OCI-M1 (cell line): Measurements from ENCODE around the gene ECHDC3.
A peak's percentile ranks its signal among the peaks of the same experiment; 100 is the strongest.
"Not testable (repeated sequence)": the region's sequence is repeated elsewhere in the genome, so short reads cannot be mapped to it uniquely, and the experiment has no call there.

Source experiments
- DNase-seq: peaks from one replicate; lab custom pipeline; 2025; lab: John Stamatoyannopoulos, UW

The ECHDC3 gene, protein sequence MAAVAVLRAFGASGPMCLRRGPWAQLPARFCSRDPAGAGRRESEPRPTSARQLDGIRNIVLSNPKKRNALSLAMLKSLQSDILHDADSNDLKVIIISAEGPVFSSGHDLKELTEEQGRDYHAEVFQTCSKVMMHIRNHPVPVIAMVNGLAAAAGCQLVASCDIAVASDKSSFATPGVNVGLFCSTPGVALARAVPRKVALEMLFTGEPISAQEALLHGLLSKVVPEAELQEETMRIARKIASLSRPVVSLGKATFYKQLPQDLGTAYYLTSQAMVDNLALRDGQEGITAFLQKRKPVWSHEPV

DNA sequence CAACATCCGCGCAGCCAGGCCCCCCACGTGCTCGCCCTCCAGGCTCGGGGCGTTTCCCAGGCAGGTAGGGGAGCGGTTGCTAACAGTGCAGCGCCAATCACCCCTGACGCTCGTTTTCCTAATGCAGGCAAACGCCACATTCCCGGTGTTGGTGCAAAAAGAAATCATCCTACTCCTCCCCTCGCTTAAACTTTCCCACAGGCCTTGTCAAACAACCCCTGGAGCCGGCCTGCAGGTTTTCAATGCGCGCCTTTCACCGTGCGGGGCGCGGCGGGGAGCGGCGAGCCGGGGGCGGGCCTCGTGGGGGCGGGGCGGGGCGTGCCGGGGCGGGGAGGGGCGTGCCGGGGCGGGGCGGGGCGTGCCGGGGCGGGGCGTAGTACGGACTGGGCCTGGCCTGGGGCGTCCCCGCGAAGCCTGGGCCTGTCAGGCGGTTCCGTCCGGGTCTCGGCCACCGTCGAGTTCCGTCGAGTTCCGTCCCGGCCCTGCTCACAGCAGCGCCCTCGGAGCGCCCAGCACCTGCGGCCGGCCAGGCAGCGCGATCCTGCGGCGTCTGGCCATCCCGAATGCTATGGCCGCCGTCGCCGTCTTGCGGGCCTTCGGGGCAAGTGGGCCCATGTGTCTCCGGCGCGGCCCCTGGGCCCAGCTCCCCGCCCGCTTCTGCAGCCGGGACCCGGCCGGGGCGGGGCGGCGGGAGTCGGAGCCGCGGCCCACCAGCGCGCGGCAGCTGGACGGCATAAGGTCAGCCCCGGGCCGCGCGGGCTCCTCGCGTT is at the start of gene ECHDC3:
ECHDC3 (plus strand) TSS at position 374 of the 770 bp plus-strand sequence; CDS start at position 569, 195 bp downstream.
- peak; percentile 14 for DNase-seq

DNA sequence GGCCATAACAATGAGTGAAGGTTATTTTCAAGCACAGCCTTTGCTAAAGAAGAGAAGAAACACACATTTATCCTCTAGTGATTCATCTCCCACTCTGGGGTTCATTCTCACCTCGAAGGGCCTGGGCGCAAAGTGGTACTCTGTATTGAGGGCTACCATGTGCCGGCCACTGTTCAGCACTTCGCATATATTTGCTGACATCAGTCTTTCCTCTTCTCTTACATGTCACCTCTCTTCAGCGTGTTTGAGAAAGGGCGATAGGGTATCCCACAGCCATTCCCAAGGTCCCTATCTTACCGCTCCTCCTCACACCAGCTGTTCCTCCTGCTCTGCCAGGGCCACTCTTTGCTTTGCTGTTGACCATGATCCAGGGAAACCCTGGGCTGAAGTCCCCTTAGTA is 48.8 kb upstream of the ECHDC3 start:
- no peak for DNase-seq

DNA sequence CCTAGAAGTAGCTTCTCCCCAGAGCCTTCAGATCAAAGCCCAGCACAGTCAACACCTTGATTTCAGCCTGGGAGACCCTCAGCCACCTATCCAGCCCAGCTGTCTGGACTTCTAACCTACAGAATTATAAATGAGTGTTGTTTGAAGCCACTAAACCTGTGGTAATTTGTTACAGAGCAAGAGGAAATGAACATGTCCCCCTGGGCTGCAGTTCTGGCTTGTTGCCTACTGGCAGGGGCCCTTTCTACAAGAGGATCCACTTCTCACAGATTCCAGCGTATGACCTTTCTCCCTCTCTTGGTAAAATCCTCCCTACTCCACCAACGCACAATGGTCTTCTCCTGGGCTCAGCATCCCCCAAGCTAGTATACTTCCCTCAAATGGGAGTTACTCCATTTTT is 46.4 kb upstream of the ECHDC3 start:
- no peak for DNase-seq

DNA sequence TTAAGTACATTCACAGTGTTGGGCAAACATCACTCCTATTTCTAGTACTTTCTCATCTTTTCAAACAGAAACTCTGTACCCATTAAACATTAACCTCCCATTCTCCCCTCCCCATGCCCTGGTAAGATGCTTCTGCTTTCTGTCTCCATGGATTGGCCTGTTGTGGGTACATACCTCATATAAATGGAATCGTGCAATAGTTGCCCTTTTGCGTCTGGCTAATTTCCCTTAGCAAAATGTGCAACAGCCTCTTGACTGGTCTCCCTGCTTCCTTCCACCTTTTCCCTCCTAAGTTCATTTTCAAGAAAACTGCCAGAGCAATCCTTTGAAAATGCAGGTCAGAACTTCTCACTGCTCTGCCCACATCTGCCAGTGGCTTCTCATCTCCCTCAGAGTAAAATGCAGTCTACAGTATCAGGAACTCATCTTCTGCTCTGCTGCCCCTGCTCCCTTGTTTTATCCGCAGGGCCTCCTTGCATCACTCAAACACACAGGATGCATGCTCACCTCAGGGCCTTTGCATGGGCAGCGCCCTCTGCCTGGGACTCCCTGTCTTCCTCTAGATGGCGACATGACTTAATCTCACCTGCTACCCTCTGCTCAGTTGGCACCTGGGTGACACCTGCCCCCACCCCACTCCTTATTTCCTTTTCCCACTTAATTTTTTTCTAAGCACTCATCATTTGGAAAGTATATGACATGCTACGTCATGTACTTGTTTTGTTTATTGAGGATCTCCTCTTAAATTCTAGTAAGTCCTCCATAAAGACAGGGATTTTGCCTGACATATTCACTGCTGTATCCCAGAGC is 44.3 kb upstream of the ECHDC3 start:
- DNase-seq, result peak; percentile 12

DNA sequence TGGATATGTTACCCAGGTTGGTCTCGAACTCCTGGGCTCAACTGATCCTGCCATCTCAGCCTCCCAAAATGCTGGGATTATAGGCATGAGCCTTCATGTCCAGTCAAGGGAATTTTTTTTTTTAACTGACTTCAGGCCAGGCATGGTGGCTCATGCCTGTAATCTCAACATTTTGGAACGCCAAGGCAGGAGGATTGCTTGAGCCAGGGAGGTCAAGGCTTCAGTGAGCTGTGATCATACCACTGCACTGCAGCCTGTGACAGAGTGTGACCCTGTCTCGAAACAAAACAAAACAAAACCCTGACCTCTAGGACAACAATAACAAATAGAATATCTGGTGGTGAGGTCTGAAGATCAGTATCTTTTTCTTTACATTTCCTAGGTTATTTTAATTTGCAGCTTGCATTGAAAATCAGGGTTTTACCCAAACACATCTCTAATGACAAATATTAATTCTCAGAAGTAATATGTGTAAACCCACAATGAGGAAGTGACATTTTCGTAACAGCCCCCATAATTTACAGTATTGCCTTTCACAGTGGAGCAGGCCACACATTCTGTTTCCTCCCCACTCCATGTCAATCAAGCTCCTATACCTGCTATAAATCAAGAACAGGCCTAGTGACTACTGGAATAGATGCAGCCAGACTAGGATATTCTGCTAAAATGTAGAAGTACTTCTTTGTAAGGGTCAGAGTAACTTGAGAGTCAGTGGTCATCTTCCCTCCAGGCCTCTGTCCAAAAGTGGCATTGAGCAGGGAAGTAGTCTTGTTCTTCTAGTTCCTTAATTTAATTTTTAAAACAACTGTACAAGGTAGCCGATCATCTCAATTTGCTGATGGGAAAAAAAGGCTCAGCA is 43.3 kb upstream of the ECHDC3 start:
- peak; percentile 57 for DNase-seq

DNA sequence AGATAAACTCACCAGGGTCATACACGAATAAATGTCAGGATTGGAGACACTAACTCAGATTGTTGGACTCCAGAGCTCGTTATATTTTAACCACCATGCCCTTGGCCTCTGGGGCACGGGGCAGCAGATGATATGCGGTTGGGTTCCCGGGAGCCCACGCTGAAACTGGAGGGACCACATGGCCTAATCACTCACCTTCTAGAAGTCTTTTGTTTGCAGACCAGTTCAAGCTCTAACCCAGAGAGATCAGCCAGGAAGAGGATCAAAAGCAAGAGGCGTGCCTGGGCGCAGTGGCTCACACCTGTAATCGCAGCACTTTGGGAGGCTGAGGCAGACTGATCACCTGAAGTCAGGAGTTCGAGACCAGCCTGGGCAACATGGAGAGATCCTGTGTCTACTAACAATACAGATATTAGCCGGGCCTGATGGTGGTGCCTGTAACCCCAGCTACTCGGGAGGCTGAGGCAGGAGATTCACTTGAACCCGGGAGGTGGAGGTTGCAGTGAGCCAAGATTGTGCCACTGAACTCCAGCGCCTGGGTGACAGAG is 42.6 kb upstream of the ECHDC3 start:
- no peak for DNase-seq

DNA sequence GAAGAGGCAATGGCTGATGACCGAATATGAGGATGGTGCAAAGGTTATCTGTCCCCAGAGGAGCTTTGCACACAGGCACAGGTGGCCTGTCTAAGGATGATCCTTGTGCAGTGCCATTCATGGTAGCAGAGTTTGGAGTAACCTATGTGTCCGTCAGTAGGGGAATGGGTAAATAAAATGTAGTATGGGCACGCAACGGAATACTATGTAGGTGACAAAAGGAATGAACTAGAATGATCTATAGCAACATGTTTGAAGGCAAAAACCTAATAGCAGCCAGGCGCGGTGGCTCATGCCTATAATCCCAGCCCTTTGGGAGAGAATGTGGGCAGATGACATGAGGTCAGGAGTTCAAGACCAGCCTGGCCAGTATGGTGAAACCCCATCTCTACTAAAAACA is 41.6 kb upstream of the ECHDC3 start:
- no peak for DNase-seq

DNA sequence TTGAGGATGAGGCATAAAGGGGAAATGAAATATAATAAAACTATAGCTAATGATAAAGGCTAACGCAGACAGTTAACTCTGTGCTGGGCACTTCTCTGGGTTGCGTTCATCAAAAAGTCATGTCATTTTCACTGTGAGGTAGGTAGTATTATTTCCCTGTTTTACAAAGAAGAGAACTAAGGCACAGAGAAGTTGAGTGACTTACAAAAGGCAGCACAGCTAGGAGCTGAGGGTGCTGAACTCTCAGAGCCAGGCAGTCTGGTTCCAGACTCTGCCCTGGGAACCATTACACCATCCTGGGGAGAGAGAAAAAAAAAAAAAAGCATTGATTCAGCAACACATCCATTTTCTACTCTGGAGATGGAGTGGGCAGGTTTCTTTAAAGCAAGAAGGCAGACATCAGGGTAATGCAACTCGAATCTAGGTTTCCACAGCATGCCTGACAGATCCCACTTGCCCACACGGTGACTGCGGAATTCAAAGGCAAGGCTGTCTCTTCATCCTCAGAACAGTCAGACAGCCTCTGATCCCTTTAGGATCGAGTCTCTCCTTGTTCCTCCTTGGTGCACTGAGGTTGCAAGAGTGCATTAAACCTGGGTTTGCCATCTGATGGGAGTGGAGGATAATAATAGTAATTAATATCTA is 40.6 kb upstream of the ECHDC3 start:
- no peak for DNase-seq

DNA sequence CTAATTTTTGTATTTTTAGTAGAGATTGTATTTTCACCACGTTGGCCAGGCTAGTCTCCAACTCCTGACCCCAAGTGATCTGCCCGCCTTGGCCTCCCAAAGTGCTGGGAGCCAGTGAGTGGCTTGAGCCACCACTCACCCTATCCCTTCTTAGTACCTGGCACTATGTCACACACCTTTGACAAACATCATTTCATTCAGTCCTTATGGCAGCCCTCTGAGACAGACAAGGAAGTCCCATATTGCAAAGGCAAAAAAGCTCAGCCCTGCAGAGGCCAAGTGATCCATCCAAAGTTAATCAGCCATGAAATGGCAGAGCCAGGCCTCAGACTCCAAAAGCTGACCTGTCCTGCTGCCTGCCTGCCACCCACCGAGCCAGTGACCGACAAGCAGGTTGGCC is 39.9 kb upstream of the ECHDC3 start:
- DNase-seq, result no peak

DNA sequence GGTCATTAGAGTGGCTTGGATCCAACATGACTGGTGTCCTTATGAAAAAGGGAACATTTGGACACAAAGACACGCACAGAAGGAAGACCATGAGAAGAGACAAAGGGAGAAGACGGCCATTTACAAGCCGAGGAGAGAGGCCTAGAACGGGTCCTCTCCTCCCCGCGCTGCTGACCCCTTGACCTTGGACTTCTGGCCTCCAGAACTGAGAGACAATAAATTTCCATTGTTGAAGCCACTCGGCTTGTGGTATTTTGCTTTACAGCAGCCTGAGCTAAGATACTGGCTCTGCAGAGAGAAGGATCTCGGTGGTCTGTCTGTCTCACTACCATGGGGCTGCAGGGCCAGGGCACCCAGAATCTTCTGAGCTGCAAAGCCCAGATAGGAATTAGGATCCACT is 38.1 kb upstream of the ECHDC3 start:
- DNase-seq, result no peak

DNA sequence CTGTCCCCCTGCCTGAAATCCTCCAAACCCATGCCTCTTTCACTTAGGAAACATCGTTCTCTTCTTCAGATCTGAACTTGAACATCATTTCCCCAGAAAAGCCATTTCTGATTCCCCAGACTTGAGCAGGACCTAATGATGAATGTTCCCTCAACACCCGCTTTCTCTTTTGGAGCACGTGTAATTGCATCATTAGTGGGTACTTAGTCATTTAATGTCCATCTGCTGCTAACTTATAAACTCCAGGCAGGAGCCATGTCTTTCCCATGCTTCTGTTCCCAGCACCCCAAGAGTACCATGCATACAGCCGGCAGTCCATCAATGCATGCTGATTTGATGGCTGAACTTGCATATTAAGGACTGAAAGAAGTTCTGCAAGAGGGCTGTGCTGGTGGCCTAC is 36.5 kb upstream of the ECHDC3 start:
- DNase-seq, result no peak

DNA sequence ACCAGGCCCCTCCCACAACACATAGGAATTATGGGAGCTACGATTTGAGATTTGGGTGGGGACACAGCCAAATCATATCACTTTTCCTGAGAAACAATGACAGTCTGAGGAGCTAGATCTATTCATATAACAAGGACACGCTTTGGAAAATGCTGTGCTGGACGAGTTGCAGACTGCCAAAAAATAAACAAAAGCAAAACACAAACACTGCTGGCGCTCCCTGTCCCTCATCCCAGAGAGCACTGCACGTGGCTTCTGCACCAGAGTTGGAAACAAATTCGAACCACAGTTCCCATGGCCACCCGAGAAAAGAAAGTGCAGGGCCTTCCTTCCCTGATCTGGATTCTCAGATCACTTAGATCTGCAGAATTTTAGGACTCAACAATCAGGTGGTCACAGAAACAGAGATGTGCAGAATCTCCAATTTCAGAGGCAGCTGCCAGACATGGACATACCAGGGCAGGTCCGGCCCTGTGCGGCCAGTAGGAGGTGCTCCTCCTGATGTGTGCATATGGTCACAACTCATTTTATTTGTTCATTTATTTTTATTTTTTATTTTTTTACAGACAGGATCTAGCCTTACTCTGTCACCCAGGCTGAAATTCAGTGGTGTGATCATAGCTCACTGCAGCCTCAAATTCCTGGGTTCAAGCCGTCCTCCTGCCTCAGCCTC is 35.2 kb upstream of the ECHDC3 start:
- DNase-seq, result peak; percentile 9

DNA sequence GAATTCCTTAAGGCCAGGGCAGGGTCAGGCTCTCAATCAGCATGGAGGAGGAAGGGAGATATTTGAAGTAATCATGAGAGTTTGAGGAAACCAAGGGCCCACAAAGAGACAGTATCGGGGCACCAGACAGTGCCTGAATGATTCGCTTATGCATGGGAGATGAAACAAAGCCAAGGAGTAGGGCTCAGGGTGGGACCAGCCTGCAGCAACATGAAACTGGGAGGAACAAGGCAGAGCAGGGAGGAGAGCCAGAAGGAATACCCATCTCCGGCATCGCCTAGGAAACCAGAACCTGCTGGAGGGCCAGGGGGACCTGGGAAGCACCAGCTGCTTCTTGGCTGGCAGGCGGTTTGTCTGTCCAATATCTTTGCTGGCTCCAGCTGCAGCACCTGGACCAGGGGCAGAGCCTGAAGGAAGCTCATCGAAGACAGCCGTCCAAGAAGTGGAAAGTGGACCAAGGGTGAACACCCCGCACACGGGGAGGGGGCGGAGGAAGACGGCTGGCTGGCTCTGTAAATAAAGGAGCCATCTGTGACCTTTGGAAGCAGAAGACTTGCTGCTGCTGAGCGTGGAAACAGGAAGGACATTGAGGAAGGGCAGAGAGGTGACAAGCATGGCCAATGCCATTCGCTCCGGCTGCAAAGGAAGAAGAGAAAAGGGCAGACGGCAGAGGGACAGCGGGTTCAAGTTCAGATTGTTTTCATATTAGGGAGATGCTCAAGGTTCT is 34.4 kb upstream of the ECHDC3 start:
- DNase-seq, result no peak

DNA sequence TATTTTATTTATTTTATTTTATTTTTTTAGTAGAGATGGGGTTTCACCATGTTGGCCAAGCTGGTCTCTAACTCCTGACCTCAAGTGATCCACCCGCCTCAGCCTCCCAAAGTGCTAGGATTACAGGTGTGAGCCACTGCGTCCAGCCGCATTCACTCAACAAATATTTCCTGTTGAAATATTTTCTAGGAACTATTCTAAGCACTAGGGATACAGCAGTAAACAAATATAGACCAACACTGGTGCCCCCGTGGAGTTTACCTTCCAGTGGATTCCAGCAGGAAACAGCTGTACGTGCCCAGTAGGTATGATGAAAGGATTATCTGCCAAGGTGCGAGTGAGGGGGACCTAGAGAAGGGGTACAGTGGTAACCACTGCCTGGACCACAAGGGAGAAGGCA is 33.4 kb upstream of the ECHDC3 start:
- DNase-seq, result not testable (repeated sequence)

DNA sequence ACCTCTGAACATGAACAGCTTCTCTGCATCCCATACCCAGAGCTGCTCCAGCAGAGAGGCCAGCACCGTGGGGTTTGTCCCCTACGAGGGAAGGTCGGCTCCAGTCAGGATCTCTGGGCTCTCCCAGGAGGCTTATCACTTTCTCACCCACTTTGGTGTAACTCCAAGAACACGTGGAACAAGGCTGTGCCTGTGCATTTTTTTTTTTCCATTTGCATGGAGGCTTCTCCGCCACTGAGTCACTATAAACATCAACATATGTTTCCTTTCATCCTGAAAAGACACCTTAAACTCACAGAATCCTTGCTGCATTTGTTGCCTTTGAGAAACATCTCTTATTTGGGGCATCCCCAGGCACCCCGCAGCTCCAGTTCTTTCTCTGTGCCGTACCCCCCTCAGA is 29.4 kb upstream of the ECHDC3 start:
- no peak for DNase-seq

DNA sequence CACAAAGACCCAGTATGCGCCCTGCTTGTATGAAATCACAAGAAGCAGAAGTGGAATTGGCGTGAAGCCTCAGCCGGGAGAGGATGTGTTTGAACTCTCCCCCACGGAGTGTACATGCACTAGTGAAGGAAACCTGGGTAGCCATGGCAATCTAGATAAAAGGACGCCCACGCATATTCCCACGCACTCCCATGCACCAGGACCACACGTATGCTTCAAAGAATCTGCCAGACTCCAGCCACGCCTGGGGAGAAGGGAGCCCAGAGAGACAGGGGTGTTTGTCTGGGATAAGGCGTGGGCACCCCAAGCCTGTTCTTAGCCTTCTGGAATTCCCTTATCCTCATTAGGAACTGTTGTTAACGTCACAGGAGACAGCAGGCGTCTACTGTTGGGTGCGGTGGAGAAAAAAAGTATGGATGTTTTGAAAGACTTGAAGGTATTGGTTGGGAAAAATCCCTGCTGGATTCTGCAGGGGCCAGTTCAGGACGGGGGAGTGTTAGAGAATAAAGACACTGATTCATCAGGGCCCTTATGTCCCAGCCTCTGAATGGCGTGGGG is 28.9 kb upstream of the ECHDC3 start:
- peak; percentile 75 for DNase-seq

DNA sequence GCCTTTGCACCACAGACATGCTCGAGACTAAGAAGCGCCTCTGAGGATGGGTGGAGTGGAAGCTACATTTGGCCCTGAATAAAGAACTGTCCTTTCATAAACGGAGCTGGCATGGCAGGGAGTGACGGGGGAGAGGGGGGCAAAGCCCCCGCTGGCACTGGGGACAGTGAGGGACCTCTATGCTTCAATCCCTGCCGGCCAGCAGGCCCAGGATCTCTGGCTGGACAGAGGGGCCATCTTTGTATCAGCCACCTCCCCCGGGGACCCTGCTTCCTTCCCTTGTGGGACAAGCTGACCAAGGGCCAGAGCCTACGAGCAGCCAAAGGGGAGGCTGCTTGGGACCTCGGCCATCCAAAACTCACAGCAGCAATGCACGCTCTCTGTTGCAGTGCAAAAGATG is 28.2 kb upstream of the ECHDC3 start:
- no peak for DNase-seq

DNA sequence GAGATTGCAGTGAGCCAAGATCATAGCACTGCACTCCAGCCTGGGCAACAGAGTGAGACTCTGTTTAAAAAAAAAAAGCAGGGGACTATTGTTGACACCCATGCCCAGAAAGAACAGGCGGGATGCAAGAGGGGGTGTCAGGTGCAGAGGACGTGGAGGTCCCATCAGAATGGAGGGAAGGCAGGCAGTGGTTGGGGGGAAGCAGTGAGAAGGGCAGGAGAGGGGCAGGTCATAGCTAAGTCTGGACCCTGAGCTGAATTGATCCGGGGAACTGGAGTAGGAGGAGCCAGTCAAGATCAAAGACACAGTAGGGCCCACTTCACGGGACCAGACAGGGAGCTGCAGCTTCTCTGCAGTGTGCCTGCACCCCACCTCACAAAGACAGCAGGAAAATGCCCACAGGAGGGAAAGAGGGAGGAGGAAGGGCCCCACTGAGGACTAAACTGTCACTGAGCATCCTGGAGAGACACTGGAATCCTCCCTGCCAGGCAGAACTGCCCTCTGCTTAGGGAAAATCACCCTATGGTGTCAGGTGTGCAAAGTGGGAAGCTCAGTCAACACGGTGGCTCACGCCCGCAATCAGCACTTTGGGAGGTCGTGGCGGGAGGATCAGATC is 27.3 kb upstream of the ECHDC3 start:
- DNase-seq, result no peak
